ENCODE results near the gene MINDY3. TPM values are rescaled to one million over a fixed set of nuclear protein-coding genes. Genes with fewer than 3 reads are reported as not detected.
A peak's percentile ranks its signal among the peaks of the same experiment; 100 is the strongest.

MINDY3 gene
- total RNA-seq = 10 to 100 TPM; 19.0 to 20.6 TPM
- 23.1 TPM for polyA plus RNA-seq (2013, experiment 1 of 2)
- 21.7 TPM for polyA plus RNA-seq (2013, experiment 2 of 2)
- long read RNA-seq, experiment 1, transcript MINDY3-201 (15 exons, 2,381 nt) = major isoform, 7 of 15 reads
- long read RNA-seq, experiment 1, partial matches to known transcripts = 2 of 15 reads
- long read RNA-seq, experiment 1, other reads (novel, unspliced or antisense) = 6 of 15 reads
- long read RNA-seq, experiment 2, transcript MINDY3-201 (15 exons, 2,381 nt) = major isoform, 16 of 30 reads
- long read RNA-seq, experiment 2, partial matches to known transcripts = 3 of 30 reads
- long read RNA-seq, experiment 2, other reads (novel, unspliced or antisense) = 9 of 30 reads
- long read RNA-seq, experiment 3, transcript MINDY3-201 (15 exons, 2,381 nt) = major isoform, 55 of 75 reads
- long read RNA-seq, experiment 3, partial matches to known transcripts = 2 of 75 reads
- long read RNA-seq, experiment 3, other reads (novel, unspliced or antisense) = 16 of 75 reads
- long read RNA-seq, experiment 4, transcript MINDY3-201 (15 exons, 2,381 nt) = major isoform, 34 of 45 reads
- long read RNA-seq, experiment 4, partial matches to known transcripts = 0 of 45 reads
- long read RNA-seq, experiment 4, other reads (novel, unspliced or antisense) = 7 of 45 reads

DNA sequence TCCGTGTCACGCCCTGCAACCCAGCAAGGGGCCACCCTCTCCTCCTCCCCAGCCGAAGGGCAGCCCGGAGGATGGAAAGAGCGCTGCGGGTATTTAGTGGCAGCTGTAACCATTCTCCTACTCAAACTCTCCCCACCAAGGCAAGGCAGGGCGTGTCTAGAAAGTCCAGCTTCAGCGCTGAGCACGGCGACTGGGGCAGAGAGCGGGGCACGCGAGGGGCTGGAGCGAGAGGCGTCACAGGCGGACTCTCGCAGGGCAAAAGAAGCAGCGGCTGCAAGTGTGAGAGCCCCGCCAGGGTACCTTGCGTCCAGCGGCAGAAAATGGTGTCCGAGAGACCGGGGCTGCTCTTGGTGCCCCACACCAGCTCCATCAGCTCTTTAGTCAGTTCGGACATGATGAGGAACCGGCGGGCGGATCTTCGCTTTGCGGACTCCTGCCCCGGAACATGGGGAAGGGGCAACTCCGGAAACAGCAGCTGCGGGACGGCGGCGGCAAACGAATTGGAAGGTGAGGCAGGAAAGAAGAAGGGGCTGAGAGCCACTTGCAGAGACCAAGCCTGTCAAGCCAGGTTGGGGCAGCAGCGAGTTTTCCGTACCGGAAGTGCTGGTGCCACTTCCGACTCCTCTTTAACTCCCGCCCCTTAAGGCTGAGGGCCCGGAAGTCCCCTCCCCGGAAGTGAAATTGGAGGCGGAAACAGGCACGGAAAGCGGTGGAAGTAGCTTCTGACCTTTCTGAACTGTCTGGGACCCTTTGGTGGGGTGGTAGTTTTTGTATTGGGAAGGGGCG lies at the start of gene MINDY3:
Gene MINDY3, minus strand, starts transcription at position 602 of the 786 bp plus-strand sequence. Its CDS starts 208 bp downstream, at position 394.
- H3K27ac Mint-ChIP-seq = peak within 1 kb of the TSS; percentile 90
- peaks cover 38% of the 10 kb centered on the region for H3K27me3 Mint-ChIP-seq (ENCODE audit: insufficient read depth)
- Histone ChIP-seq H3K9me3 (ENCODE audit: control insufficient read depth, low read length) (peaks cover 10% of the 10 kb centered on the region), H3K27me3 (ENCODE audit: control insufficient read depth, insufficient read depth, low read length, poor library complexity, severe bottlenecking) (peaks cover 32% of the 10 kb centered on the region), H3K27ac (ENCODE audit: low read depth, low read length) (peak within 1 kb of the TSS; percentile 20), H3K9ac (ENCODE audit: extremely low read depth, low read length, poor library complexity, severe bottlenecking) (peak within 1 kb of the TSS; percentile 31), H3K4me1 (ENCODE audit: control insufficient read depth, insufficient read depth, low read length) (peaks cover 3% of the 10 kb centered on the region), H3K4me3 (ENCODE audit: low read length) (peak within 1 kb of the TSS; percentile 94), H3K36me3 (ENCODE audit: control insufficient read depth, insufficient read depth, low read length) (peaks cover 4% of the 10 kb centered on the region)
- peaks cover 28% of the 10 kb centered on the region for H3K4me1 Mint-ChIP-seq
- TF ChIP-seq, protein P1, sequence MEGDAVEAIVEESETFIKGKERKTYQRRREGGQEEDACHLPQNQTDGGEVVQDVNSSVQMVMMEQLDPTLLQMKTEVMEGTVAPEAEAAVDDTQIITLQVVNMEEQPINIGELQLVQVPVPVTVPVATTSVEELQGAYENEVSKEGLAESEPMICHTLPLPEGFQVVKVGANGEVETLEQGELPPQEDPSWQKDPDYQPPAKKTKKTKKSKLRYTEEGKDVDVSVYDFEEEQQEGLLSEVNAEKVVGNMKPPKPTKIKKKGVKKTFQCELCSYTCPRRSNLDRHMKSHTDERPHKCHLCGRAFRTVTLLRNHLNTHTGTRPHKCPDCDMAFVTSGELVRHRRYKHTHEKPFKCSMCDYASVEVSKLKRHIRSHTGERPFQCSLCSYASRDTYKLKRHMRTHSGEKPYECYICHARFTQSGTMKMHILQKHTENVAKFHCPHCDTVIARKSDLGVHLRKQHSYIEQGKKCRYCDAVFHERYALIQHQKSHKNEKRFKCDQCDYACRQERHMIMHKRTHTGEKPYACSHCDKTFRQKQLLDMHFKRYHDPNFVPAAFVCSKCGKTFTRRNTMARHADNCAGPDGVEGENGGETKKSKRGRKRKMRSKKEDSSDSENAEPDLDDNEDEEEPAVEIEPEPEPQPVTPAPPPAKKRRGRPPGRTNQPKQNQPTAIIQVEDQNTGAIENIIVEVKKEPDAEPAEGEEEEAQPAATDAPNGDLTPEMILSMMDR (conservative IDR thresholded peaks at IDR 0.05) = no peak
- H3K36me3 Mint-ChIP-seq (ENCODE audit: low read depth) = no peaks in the 10 kb centered on the region
- peak within 1 kb of the TSS; percentile 99 for H3K4me3 Mint-ChIP-seq
- 4 to 5% methylated on average over 12 to 47 of the region's 47 CpGs for WGBS, 2 experiments (ENCODE audit: insufficient coverage in 1 of 2, insufficient read length in 1 of 2)
- DNase-seq = peak; percentile 90
- H3K9me3 Mint-ChIP-seq = peaks cover 7% of the 10 kb centered on the region

DNA sequence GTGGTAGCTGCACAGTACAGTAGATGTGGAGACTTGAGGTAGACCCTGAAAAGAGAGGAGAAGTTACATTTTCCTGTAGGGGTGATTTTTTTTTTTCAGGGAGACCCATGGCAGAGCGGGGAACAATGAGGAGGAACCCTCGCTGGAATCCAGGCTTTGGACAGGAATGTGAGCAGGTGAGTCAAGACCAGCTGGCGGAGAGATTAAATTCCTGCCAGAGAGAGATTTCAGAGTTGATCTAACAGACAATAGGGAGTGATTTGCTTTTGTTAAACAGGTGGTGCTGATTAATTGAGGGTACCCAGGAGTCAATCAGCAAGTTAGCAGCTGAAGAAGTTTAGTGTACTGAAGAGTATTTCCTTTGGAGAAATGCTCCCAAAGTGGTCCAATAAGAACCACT lies 41.6 kb upstream of the MINDY3 start:
- DNase-seq = peak; percentile 51
- H3K36me3 Mint-ChIP-seq (ENCODE audit: low read depth) = no peaks in the 10 kb centered on the region
- WGBS, 2 experiments (ENCODE audit: insufficient coverage in 1 of 2, insufficient read length in 1 of 2) = 59 to 73% methylated on average over 3 of the region's 3 CpGs
- TF ChIP-seq, protein P1 (conservative IDR thresholded peaks at IDR 0.05) = no peak
- Histone ChIP-seq H3K4me3 (ENCODE audit: low read length) (peak overlapping the region; percentile 59), H3K36me3 (ENCODE audit: control insufficient read depth, insufficient read depth, low read length) (no peaks in the 10 kb centered on the region), H3K27ac (ENCODE audit: low read depth, low read length) (no peak overlapping the region), H3K9ac (ENCODE audit: extremely low read depth, low read length, poor library complexity, severe bottlenecking) (no peak overlapping the region), H3K4me1 (ENCODE audit: control insufficient read depth, insufficient read depth, low read length) (peaks cover 5% of the 10 kb centered on the region), H3K27me3 (ENCODE audit: control insufficient read depth, insufficient read depth, low read length, poor library complexity, severe bottlenecking) (no peaks in the 10 kb centered on the region), H3K9me3 (ENCODE audit: control insufficient read depth, low read length) (no peaks in the 10 kb centered on the region)
- no peaks in the 10 kb centered on the region for H3K9me3 Mint-ChIP-seq
- peaks cover 11% of the 10 kb centered on the region for H3K4me1 Mint-ChIP-seq
- H3K27me3 Mint-ChIP-seq (ENCODE audit: insufficient read depth) = no peaks in the 10 kb centered on the region
- no peak overlapping the region for H3K27ac Mint-ChIP-seq
- H3K4me3 Mint-ChIP-seq = no peak overlapping the region

DNA sequence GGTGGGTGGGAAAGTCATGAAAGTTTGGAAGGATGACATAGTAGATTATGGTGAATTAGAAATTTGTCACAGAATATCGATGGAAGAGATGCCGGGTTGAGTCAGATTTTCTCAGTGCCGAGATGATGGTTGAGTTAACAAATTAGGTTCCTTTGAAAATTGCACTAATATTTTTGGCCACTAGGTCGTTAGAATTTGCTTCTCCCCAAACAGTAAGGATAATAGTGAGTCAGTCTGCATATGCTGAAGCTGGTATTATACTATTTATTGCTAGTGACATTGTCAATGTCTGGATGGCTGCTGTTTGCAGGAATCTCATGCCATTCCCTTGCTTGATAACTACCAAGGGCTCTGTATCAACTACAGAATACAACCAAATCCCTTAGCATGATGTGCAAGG lies 37.7 kb upstream of the MINDY3 start:
- H3K27ac Mint-ChIP-seq = no peak overlapping the region
- H3K4me3 Mint-ChIP-seq = no peak overlapping the region
- Histone ChIP-seq H3K9me3 (ENCODE audit: control insufficient read depth, low read length) (no peaks in the 10 kb centered on the region), H3K27ac (ENCODE audit: low read depth, low read length) (no peak overlapping the region), H3K4me3 (ENCODE audit: low read length) (no peak overlapping the region), H3K36me3 (ENCODE audit: control insufficient read depth, insufficient read depth, low read length) (no peaks in the 10 kb centered on the region), H3K27me3 (ENCODE audit: control insufficient read depth, insufficient read depth, low read length, poor library complexity, severe bottlenecking) (no peaks in the 10 kb centered on the region), H3K9ac (ENCODE audit: extremely low read depth, low read length, poor library complexity, severe bottlenecking) (no peak overlapping the region), H3K4me1 (ENCODE audit: control insufficient read depth, insufficient read depth, low read length) (peaks cover 5% of the 10 kb centered on the region)
- H3K4me1 Mint-ChIP-seq = peaks cover 8% of the 10 kb centered on the region
- H3K36me3 Mint-ChIP-seq (ENCODE audit: low read depth) = no peaks in the 10 kb centered on the region
- 74 to 81% methylated on average over 3 to 4 of the region's 4 CpGs for WGBS, 2 experiments (ENCODE audit: insufficient coverage in 1 of 2, insufficient read length in 1 of 2)
- no peaks in the 10 kb centered on the region for H3K27me3 Mint-ChIP-seq (ENCODE audit: insufficient read depth)
- TF ChIP-seq, protein P1 (conservative IDR thresholded peaks at IDR 0.05) = peak; percentile 65
- no peaks in the 10 kb centered on the region for H3K9me3 Mint-ChIP-seq
- no peak for DNase-seq

Data from endodermal cell (in vitro differentiated cells).